H1 (cell line): ENCODE data around the gene MARCHF10. TPM values are rescaled to one million over a fixed set of nuclear protein-coding genes. Genes with fewer than 3 reads are reported as not detected.

Experiments used
- CTCF ChIA-PET: fragments of 300-600 bp; sonication (Branson Sonifier 250); formaldehyde crosslinking; loops from one replicate; lab custom pipeline; 2021; ENCODE audit not compliant: partially characterized antibody; lab: Charles Lee
- POLR2A ChIA-PET: fragments of 300-600 bp; sonication (Branson Sonifier 250); formaldehyde crosslinking; loops from one replicate; lab custom pipeline; 2021; ENCODE audit warnings: inconsistent platforms; ENCODE audit not compliant: partially characterized antibody; lab: Charles Lee
- DNase-seq, 2 experiments: peaks; one replicate each; pipeline versions ENCODE4 v3.0.0 to v3.0.0-alpha.2; 2010 to 2022; ENCODE audit warnings: low spot score in 2 of 2, low read depth in 1 of 2, mixed read lengths in 1 of 2
- FAIRE-seq: peaks from 2 replicates; lab custom pipeline; 2011; peaks lifted over from hg19 to GRCh38; lab: Jason Lieb, UNC
- H2AFZ ChIP-seq: 2 replicates; pipeline ENCODE4 v1.8.1; 2012; ENCODE audit warnings: low read length, inconsistent platforms
- H2AK5ac ChIP-seq: 2 replicates; pipeline ENCODE4 v1.6.1; 2013; ENCODE audit warnings: low read depth, low read length
- H2BK120ac ChIP-seq: replicated peaks from 2 replicates; pipeline ENCODE3; 2013; ENCODE audit warnings: low read depth, low read length, inconsistent platforms
- H2BK12ac ChIP-seq: 2 replicates; pipeline ENCODE4 v1.6.1; 2013; ENCODE audit warnings: low read depth, low read length
- H2BK15ac ChIP-seq: 2 replicates; pipeline ENCODE4 v1.6.1; 2013; ENCODE audit warnings: low read length
- H2BK20ac ChIP-seq: 2 replicates; pipeline ENCODE4 v1.6.1; 2013; ENCODE audit warnings: low read length
- H2BK5ac ChIP-seq: 2 replicates; pipeline ENCODE4 v1.6.1; 2013; ENCODE audit warnings: low read depth, low read length
- H3K14ac ChIP-seq: 2 replicates; pipeline ENCODE4 v1.6.1; 2013; ENCODE audit warnings: inconsistent platforms; ENCODE audit not compliant: insufficient read length
- H3K18ac ChIP-seq: 2 replicates; pipeline ENCODE4 v1.6.1; 2013; ENCODE audit warnings: low read length; ENCODE audit errors: extremely low read depth
- H3K23ac ChIP-seq: 2 replicates; pipeline ENCODE4 v1.6.1; 2013; ENCODE audit warnings: inconsistent platforms; ENCODE audit not compliant: insufficient read length
- H3K23me2 ChIP-seq: 2 replicates; pipeline ENCODE4 v1.6.1; 2013; ENCODE audit warnings: low read depth, low read length
- H3K27ac ChIP-seq: 2 replicates; pipeline ENCODE4 v1.6.1; 2011; ENCODE audit warnings: low read depth, low read length, inconsistent platforms
- H3K27me3 ChIP-seq, 4 experiments: replicated peaks in 1 of 4; 1 replicate in 1 of 4; 2 replicates in 3 of 4; pipeline versions ENCODE4 v1.6.1 to v1.8.1; 2011 to 2013; ENCODE audit warnings: low read length in 3 of 4, mild to moderate bottlenecking in 3 of 4, inconsistent platforms in 2 of 4, mixed read lengths in 2 of 4, moderate library complexity in 1 of 4; ENCODE audit not compliant: control insufficient read depth in 3 of 4, insufficient read depth in 3 of 4; ENCODE audit errors: extremely low read depth in 1 of 4
- H3K36me3 ChIP-seq, 4 experiments: 2 replicates each; pipeline versions ENCODE4 v1.6.1 to v1.8.1; 2011 to 2013; ENCODE audit warnings: mild to moderate bottlenecking in 4 of 4, low read length in 3 of 4, moderate library complexity in 2 of 4, control low read depth in 1 of 4, inconsistent platforms in 1 of 4; ENCODE audit not compliant: insufficient read depth in 4 of 4, control insufficient read depth in 2 of 4
- H3K4ac ChIP-seq: replicated peaks from 2 replicates; pipeline ENCODE3; 2013; ENCODE audit warnings: low read length, low read depth, mixed read lengths, inconsistent platforms; ENCODE audit not compliant: insufficient read length
- H3K4me1 ChIP-seq, 4 experiments: replicated peaks in 1 of 4; 1 replicate in 1 of 4; 2 replicates in 3 of 4; pipeline versions ENCODE4 v1.6.1 to v1.8.1; 2011 to 2013; ENCODE audit warnings: low read length in 3 of 4, inconsistent platforms in 2 of 4, mixed read lengths in 1 of 4; ENCODE audit not compliant: insufficient read depth in 4 of 4, control insufficient read depth in 3 of 4
- H3K4me2 ChIP-seq, 2 experiments: 2 replicates each; pipeline versions ENCODE4 v1.6.1 to v1.8.1; 2011 to 2013; ENCODE audit warnings: low read depth in 2 of 2, low read length in 2 of 2, control low read depth in 1 of 2, inconsistent platforms in 1 of 2, mild to moderate bottlenecking in 1 of 2; ENCODE audit not compliant: insufficient read depth in 1 of 2
- H3K4me3 ChIP-seq, 4 experiments: fragments of 200-600, 300-600 bp in 1 of 4; sonication (generic), shearing (Covaris generic), sonication (Bioruptor Twin) in 1 of 4; 2 replicates each; pipeline versions ENCODE4 v1.5.1 to v1.8.1; 2011 to 2016; ENCODE audit warnings: low read length in 4 of 4, low read depth in 3 of 4, control low read depth in 2 of 4, inconsistent platforms in 2 of 4, mild to moderate bottlenecking in 2 of 4, mixed read lengths in 1 of 4, moderate library complexity in 1 of 4; ENCODE audit not compliant: insufficient read depth in 2 of 4; ENCODE audit errors: extremely low read depth in 1 of 4
- H3K56ac ChIP-seq: replicated peaks from 2 replicates; pipeline ENCODE3; 2013; ENCODE audit warnings: low read depth, mild to moderate bottlenecking, mixed read lengths, low read length, inconsistent platforms; ENCODE audit not compliant: insufficient read length
- H3K79me1 ChIP-seq: 2 replicates; pipeline ENCODE4 v1.6.1; 2013; ENCODE audit warnings: low read depth, low read length, control low read depth
- H3K79me2 ChIP-seq, 2 experiments: 2 replicates each; pipeline versions ENCODE4 v1.6.1 to v1.8.1; 2012 to 2013; ENCODE audit warnings: low read length in 2 of 2, mild to moderate bottlenecking in 2 of 2, inconsistent platforms in 1 of 2; ENCODE audit not compliant: insufficient read depth in 2 of 2, control insufficient read depth in 1 of 2
- H3K9ac ChIP-seq, 4 experiments: replicated peaks in 1 of 4; 1 replicate in 1 of 4; 2 replicates in 3 of 4; pipeline versions ENCODE4 v1.6.1 to v1.8.1; 2011 to 2013; ENCODE audit warnings: low read depth in 3 of 4, low read length in 3 of 4, control low read depth in 2 of 4, mild to moderate bottlenecking in 2 of 4, moderate library complexity in 2 of 4, inconsistent platforms in 1 of 4; ENCODE audit errors: extremely low read depth in 1 of 4
- H3K9me3 ChIP-seq, 2 experiments: 2 replicates each; pipeline versions ENCODE4 v1.6.1 to v1.8.1; 2012 to 2013; ENCODE audit warnings: mild to moderate bottlenecking in 2 of 2, moderate library complexity in 2 of 2, control low read depth in 1 of 2, inconsistent platforms in 1 of 2, low read depth in 1 of 2, low read length in 1 of 2, mixed read lengths in 1 of 2; ENCODE audit not compliant: insufficient read depth in 2 of 2
- H4K20me1 ChIP-seq, 2 experiments: replicated peaks in 1 of 2; 2 replicates each; pipeline versions ENCODE3 to v1.8.1; 2011 to 2013; ENCODE audit warnings: inconsistent platforms in 2 of 2, low read length in 2 of 2, mild to moderate bottlenecking in 1 of 2; ENCODE audit not compliant: insufficient read depth in 2 of 2, control insufficient read depth in 1 of 2
- H4K5ac ChIP-seq: 2 replicates; pipeline ENCODE4 v1.6.1; 2013; ENCODE audit warnings: low read length, low read depth, mixed read lengths, inconsistent platforms; ENCODE audit not compliant: insufficient read length
- H4K8ac ChIP-seq: 2 replicates; pipeline ENCODE4 v1.8.0; 2013; ENCODE audit warnings: mild to moderate bottlenecking, moderate library complexity, low read length, inconsistent platforms; ENCODE audit not compliant: insufficient read depth; ENCODE audit errors: extremely low read depth
- H4K91ac ChIP-seq: replicated peaks from 2 replicates; pipeline ENCODE3; 2013; ENCODE audit warnings: low read length, mixed read lengths, inconsistent platforms; ENCODE audit not compliant: insufficient read length
- BCL11A ChIP-seq, 2 experiments: IDR thresholded peaks; one replicate each; pipeline ENCODE4 v1.6.1; 2011; ENCODE audit warnings: low read depth in 2 of 2, low read length in 2 of 2, mild to moderate bottlenecking in 2 of 2
- CBX8 ChIP-seq: fragments of 300-800, 300-1000 bp; sonication (generic); IDR thresholded peaks from 2 replicates; pipeline ENCODE4 v1.7.1; 2016; ENCODE audit warnings: low read depth, low read length, borderline replicate concordance
- USF2 ChIP-seq: IDR thresholded peaks from 2 replicates; pipeline ENCODE4 v1.6.1; 2011; ENCODE audit warnings: low read length, improper control_type of control experiment
- whole genome bisulfite sequencing, 2 experiments: shearing (Covaris generic) in 1 of 2; methylation state at CpG; one replicate each; pipeline versions ENCODE4 v1.1.6 to v1.1.7; 2013 to 2015; ENCODE audit warnings: low lambda C conversion rate in 2 of 2, mixed read lengths in 2 of 2, inconsistent platforms in 1 of 2, low coverage in 1 of 2, missing lambda C conversion rate in 1 of 2; ENCODE audit not compliant: insufficient replicate concordance in 2 of 2, insufficient coverage in 1 of 2, insufficient read length in 1 of 2; ENCODE audit errors: extremely low coverage in 1 of 2, missing lambda C conversion rate in 1 of 2; 5-methylcytosine and 5-hydroxymethylcytosine counted together
- polyA plus RNA-seq, 7 experiments: library from polyadenylated mRNA; depleted of rRNA in 3 of 7; stranded (reverse) in 5 of 7; unstranded in 2 of 7; fragments of >200 nt in 5 of 7; fragments of 200-250 nt in 2 of 7; gene quantifications; 1 replicate in 5 of 7; 2 replicates in 1 of 7; 4 replicates in 1 of 7; pipeline versions ENCODE4 v1.2.1 to v1.2.3, GENCODE V29; 2011 to 2013; ENCODE audit warnings: missing spikeins in 2 of 7, mixed read lengths in 2 of 7
- total RNA-seq: library from RNA; stranded (reverse); fragmentation: NEBNext Ultra II Directional; extraction: Animal tissue kit (Norgen Biotek cat#: 25700); gene quantifications from 2 replicates; pipeline ENCODE4 v1.2.1, GENCODE V29; 2021

MARCHF10 gene
- total and polyA plus RNA-seq, 2 of the 8 experiments (the other 6 are each of a cell fraction or from before 2014, with no cell fraction given) = 0.48 to 0.73 TPM

- Histone ChIP-seq H3K4me1 (peaks cover 0 to 9% (median under 1%) of the 10 kb centered on the region in 4 experiments; a peak in 1 of 7 replicates), H3K4me2 (no peak overlapping the region), H4K8ac (no peak overlapping the region), H3K27ac (no peak overlapping the region), H3K9ac (no peak overlapping the region), H4K20me1 (no peaks in the 10 kb centered on the region), H3K56ac (no peak overlapping the region), H3K36me3 (no peaks in the 10 kb centered on the region), H2BK15ac (no peak overlapping the region), H2BK120ac (no peak overlapping the region), H4K91ac (no peak overlapping the region), H3K9me3 (no peaks in the 10 kb centered on the region), H3K23ac (no peak overlapping the region), H4K5ac (no peak overlapping the region), H2AFZ (no peak overlapping the region), H2AK5ac (no peak overlapping the region), H2BK5ac (no peak overlapping the region), H2BK20ac (no peak overlapping the region), H3K4ac (no peak overlapping the region), H3K79me1 (no peaks in the 10 kb centered on the region), H3K4me3 (no peak overlapping the region), H3K27me3 (0 out of 7 replicates have a peak, but pooled peaks cover 0 to 1% (median 0%) of the 10 kb centered on the region in 4 experiments), H2BK12ac (no peak overlapping the region), H3K23me2 (0 out of 2 replicates have a peak, but pooled peaks cover 4% of the 10 kb centered on the region), H3K79me2 (no peaks in the 10 kb centered on the region), H3K14ac (no peak overlapping the region), H3K18ac (no peak overlapping the region)
- DNase-seq (no peak), FAIRE-seq (no peak)
- POLR2A ChIA-PET = interaction anchor here (2.3 kb wide), 1 partner anchor 13 kb away, joined by 7 read pairs; no protein-coding TSS in a partner anchor
- WGBS, 2 experiments = 94% methylated on average over 1 of the region's 1 CpG; no CpG with 5 or more reads in 1 of the 2 experiments
- CTCF ChIA-PET = interaction anchor here (0.6 to 6.1 kb wide), 9 partner anchors 7 to 55 kb away, joined by 3 to 43 read pairs (median 5); no protein-coding TSS in a partner anchor
- TF ChIP-seq USF2 (no peak), CBX8 (no peak), BCL11A (IDR thresholded peaks at IDR 0.05; ENCODE audit: low read depth in 2 of 2, low read length in 2 of 2) (no peak)
These were observed 88.5 kb downstream of the MARCHF10 start for GRCh38 chr17:62719586-62719985.
